GM13977 (cell line): ENCODE data around the gene MACROD2.

Experiments
- DNase-seq: peaks from one replicate; pipeline ENCODE4 v3.0.0; 2012; ENCODE audit warnings: low spot score
- in situ Hi-C: fragments of 300-500 bp; cut with MboI; formaldehyde crosslinking; loops from one replicate; pipeline ENCODE4 v1.12.0; 2022; ENCODE audit warnings: low sequenced_read_pairs, low pct_unique_long_range_greater_than_20kb, mixed read lengths, inconsistent platforms; ENCODE audit not compliant: unreplicated experiment
- TF ChIP-seq, protein P1 (sequence below): IDR thresholded peaks from 2 replicates; pipeline ENCODE4 v1.5.1; 2012; ENCODE audit warnings: mild to moderate bottlenecking, control low read depth; ENCODE audit not compliant: insufficient read depth; ENCODE audit errors: extremely low read depth, missing control alignments

The MACROD2 gene

GRCh38 chr20:14049111-14049510, 53.8 kb downstream of the MACROD2 start:
- peak; percentile 14 for DNase-seq
- TF ChIP-seq, protein P1, sequence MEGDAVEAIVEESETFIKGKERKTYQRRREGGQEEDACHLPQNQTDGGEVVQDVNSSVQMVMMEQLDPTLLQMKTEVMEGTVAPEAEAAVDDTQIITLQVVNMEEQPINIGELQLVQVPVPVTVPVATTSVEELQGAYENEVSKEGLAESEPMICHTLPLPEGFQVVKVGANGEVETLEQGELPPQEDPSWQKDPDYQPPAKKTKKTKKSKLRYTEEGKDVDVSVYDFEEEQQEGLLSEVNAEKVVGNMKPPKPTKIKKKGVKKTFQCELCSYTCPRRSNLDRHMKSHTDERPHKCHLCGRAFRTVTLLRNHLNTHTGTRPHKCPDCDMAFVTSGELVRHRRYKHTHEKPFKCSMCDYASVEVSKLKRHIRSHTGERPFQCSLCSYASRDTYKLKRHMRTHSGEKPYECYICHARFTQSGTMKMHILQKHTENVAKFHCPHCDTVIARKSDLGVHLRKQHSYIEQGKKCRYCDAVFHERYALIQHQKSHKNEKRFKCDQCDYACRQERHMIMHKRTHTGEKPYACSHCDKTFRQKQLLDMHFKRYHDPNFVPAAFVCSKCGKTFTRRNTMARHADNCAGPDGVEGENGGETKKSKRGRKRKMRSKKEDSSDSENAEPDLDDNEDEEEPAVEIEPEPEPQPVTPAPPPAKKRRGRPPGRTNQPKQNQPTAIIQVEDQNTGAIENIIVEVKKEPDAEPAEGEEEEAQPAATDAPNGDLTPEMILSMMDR: no peak

GRCh38 chr20:14051454-14051853, 56.1 kb downstream of the MACROD2 start:
- DNase-seq: no peak
- in situ Hi-C loops: loop anchor here (25.0 kb wide), 1 partner anchor 239 kb away; no protein-coding TSS in a partner anchor
- TF ChIP-seq, protein P1: no peak

More at GRCh38 chr20:14049111-14049510, 53.8 kb downstream of the MACROD2 start:
- in situ Hi-C loops: no loop called here

DNA sequence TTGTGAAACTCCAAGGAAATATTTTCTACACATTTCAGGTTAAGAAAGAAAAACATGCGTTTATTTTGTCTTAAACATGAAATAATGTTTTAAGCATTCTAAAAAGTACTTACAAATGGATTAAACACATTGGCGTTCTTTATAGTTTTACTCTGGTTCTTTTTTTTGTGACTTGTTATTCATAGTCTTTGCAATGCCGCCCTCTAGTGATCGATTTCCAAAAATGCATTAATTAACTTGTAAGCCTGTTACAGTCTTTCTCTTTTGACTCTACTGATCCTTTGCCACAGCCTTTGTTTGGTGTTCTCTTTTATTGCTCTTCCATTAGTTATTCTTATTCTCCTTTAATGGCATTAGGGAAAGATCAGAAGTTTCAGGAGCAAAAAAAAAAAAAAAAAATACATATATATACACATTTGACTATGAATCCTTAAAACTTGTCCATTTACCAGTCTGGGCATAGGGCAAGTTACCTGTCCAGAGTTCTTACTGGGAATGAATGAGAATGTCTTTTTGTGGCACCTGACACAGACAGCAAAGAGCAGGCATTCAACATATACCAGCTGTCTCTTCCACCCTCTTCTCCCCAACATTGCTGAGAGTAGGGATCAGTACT, 59.9 kb downstream of the MACROD2 start:
- TF ChIP-seq, protein P1: peak; percentile 59
- in situ Hi-C loops: loop anchor here (25.0 kb wide), 1 partner anchor 243 kb away; no protein-coding TSS in a partner anchor

GRCh38 chr20:14062171-14062570, 66.9 kb downstream of the MACROD2 start:
- TF ChIP-seq, protein P1: no peak
- in situ Hi-C loops: loop anchor here (25.0 kb wide), 1 partner anchor 250 kb away; no protein-coding TSS in a partner anchor
- no peak for DNase-seq

More for the DNA sequence above, 59.9 kb downstream of the MACROD2 start:
- peak; percentile 29 for DNase-seq

GRCh38 chr20:14062786-14063185, 67.5 kb downstream of the MACROD2 start:
- in situ Hi-C loops: loop anchor here (25.0 kb wide), 1 partner anchor 250 kb away; no protein-coding TSS in a partner anchor
- no peak for DNase-seq
- TF ChIP-seq, protein P1: no peak

- no peak for DNase-seq
- TF ChIP-seq, protein P1: no peak
- in situ Hi-C loops: loop anchor here (25.0 kb wide), 1 partner anchor 252 kb away; no protein-coding TSS in a partner anchor
Measured at GRCh38 chr20:14064333-14064732, 69.0 kb downstream of the MACROD2 start.
